Neural cell (in vitro differentiated cells): ENCODE results near the gene CIT. TPM values are rescaled to one million over a fixed set of nuclear protein-coding genes. Genes with fewer than 3 reads are reported as not detected.

Experiments used
- H2AFZ ChIP-seq: fragments of 200-600, 300-800 bp; sonication (generic), shearing (Covaris generic); 2 replicates; pipeline ENCODE4 v1.6.0; 2014; ENCODE audit warnings: low read depth, mild to moderate bottlenecking, antibody characterized with exemption, low read length, moderate library complexity
- H3F3A ChIP-seq: fragments of 200-600 bp; shearing (Covaris generic); 2 replicates; pipeline ENCODE4 v1.6.1; 2016; ENCODE audit warnings: mild to moderate bottlenecking, moderate library complexity, mixed read lengths, antibody characterized with exemption, low read length; ENCODE audit not compliant: insufficient read depth, poor library complexity, severe bottlenecking
- H3K27ac ChIP-seq: fragments of 200-600, 300-800 bp; sonication (generic), shearing (Covaris generic); 2 replicates; pipeline ENCODE4 v1.5.1; 2014; ENCODE audit warnings: mild to moderate bottlenecking, low read length, moderate library complexity
- H3K27me3 ChIP-seq: fragments of 300-800, 200-600 bp; sonication (generic), shearing (Covaris generic); 2 replicates; pipeline ENCODE4 v1.6.0; 2014; ENCODE audit warnings: mild to moderate bottlenecking, low read depth, low read length, moderate library complexity; ENCODE audit not compliant: insufficient read depth
- H3K36me3 ChIP-seq: fragments of 300-800, 200-600 bp; sonication (generic), shearing (Covaris generic); 2 replicates; pipeline ENCODE4 v1.5.1; 2014; ENCODE audit warnings: mild to moderate bottlenecking, antibody characterized with exemption, low read length, moderate library complexity; ENCODE audit not compliant: insufficient read depth
- H3K4me2 ChIP-seq: fragments of 300-800, 200-600 bp; sonication (generic), shearing (Covaris generic); 2 replicates; pipeline ENCODE4 v1.6.0; 2014; ENCODE audit warnings: mild to moderate bottlenecking, low read length
- H3K4me3 ChIP-seq: fragments of 300-800, 200-600 bp; sonication (generic), shearing (Covaris generic); 2 replicates; pipeline ENCODE4 v1.5.1; 2014; ENCODE audit warnings: mild to moderate bottlenecking, low read length, moderate library complexity
- H3K79me2 ChIP-seq: fragments of 200-600 bp; shearing (Covaris generic); replicated peaks from 2 replicates; pipeline ENCODE4 v1.6.0; 2014; ENCODE audit warnings: mild to moderate bottlenecking, low read length, moderate library complexity; ENCODE audit not compliant: insufficient read depth
- H3K9ac ChIP-seq: fragments of 300-800, 200-600 bp; sonication (generic), shearing (Covaris generic); 2 replicates; pipeline ENCODE4 v1.6.1; 2016; ENCODE audit warnings: mild to moderate bottlenecking, low read length, mixed read lengths
- H3K9me2 ChIP-seq: fragments of 200-600 bp; shearing (Covaris generic); 2 replicates; pipeline ENCODE4 v1.6.1; 2016; ENCODE audit warnings: mild to moderate bottlenecking, low read length, mixed read lengths; ENCODE audit not compliant: insufficient read depth
- H3K9me3 ChIP-seq: fragments of 200-600, 300-800 bp; sonication (generic), shearing (Covaris generic); 2 replicates; pipeline ENCODE4 v1.6.1; 2016; ENCODE audit warnings: mild to moderate bottlenecking, mixed run types, low read length, moderate library complexity, mixed read lengths
- H4K20me1 ChIP-seq: fragments of 200-600 bp; shearing (Covaris generic); 2 replicates; pipeline ENCODE4 v1.6.1; 2016; ENCODE audit warnings: mild to moderate bottlenecking, mixed run types; ENCODE audit not compliant: insufficient read depth
- EP300 ChIP-seq: fragments of 450-650 bp; conservative IDR thresholded peaks from 2 replicates; pipeline ENCODE4 v1.6.1; 2014; ENCODE audit warnings: antibody characterized with exemption, mild to moderate bottlenecking, moderate library complexity; ENCODE audit not compliant: poor library complexity, severe bottlenecking
- EZH2 ChIP-seq: fragments of 200-600, 300-800 bp; shearing (Covaris generic), sonication (generic); IDR thresholded peaks from 2 replicates; pipeline ENCODE4 v1.6.1; 2014; ENCODE audit warnings: antibody characterized with exemption, low read length, borderline replicate concordance, mild to moderate bottlenecking; ENCODE audit not compliant: insufficient read depth, poor library complexity, severe bottlenecking
- MXI1 ChIP-seq: fragments of 450-650 bp; conservative IDR thresholded peaks from 2 replicates; pipeline ENCODE4 v1.6.1; 2014; ENCODE audit warnings: antibody characterized with exemption, mild to moderate bottlenecking; ENCODE audit not compliant: poor library complexity, severe bottlenecking
- POLR2AphosphoS5 ChIP-seq: IDR thresholded peaks from 2 replicates; pipeline ENCODE4 v1.6.1; 2012
- RAD21 ChIP-seq: fragments of 450-650 bp; conservative IDR thresholded peaks from 2 replicates; pipeline ENCODE4 v1.6.1; 2014; ENCODE audit warnings: antibody characterized with exemption, mild to moderate bottlenecking, moderate library complexity
- REST ChIP-seq: IDR thresholded peaks from 2 replicates; pipeline ENCODE4 v1.6.1; 2012; ENCODE audit warnings: borderline replicate concordance
- SMC3 ChIP-seq: fragments of 450-650 bp; conservative IDR thresholded peaks from 2 replicates; pipeline ENCODE4 v1.6.1; 2014; ENCODE audit warnings: antibody characterized with exemption, mild to moderate bottlenecking, moderate library complexity; ENCODE audit not compliant: poor library complexity
- TAF1 ChIP-seq: IDR thresholded peaks from 2 replicates; pipeline ENCODE4 v1.6.1; 2012; ENCODE audit warnings: low read depth
- polyA minus RNA-seq: library from RNA; depleted of rRNA, polyadenylated mRNA; stranded (reverse); fragments of >200 nt; gene quantifications from 2 replicates; pipeline ENCODE4 v1.2.3, GENCODE V29; 2014
- polyA plus RNA-seq: library from polyadenylated mRNA; depleted of rRNA; stranded (reverse); fragments of >200 nt; gene quantifications from 2 replicates; pipeline ENCODE4 v1.2.3, GENCODE V29; 2014
- TF ChIP-seq, protein P1 (sequence below): fragments of 450-650 bp; IDR thresholded peaks from 2 replicates; pipeline ENCODE4 v1.5.1; 2014; ENCODE audit warnings: antibody characterized with exemption, mild to moderate bottlenecking, moderate library complexity; ENCODE audit not compliant: poor library complexity, severe bottlenecking

CIT gene, protein sequence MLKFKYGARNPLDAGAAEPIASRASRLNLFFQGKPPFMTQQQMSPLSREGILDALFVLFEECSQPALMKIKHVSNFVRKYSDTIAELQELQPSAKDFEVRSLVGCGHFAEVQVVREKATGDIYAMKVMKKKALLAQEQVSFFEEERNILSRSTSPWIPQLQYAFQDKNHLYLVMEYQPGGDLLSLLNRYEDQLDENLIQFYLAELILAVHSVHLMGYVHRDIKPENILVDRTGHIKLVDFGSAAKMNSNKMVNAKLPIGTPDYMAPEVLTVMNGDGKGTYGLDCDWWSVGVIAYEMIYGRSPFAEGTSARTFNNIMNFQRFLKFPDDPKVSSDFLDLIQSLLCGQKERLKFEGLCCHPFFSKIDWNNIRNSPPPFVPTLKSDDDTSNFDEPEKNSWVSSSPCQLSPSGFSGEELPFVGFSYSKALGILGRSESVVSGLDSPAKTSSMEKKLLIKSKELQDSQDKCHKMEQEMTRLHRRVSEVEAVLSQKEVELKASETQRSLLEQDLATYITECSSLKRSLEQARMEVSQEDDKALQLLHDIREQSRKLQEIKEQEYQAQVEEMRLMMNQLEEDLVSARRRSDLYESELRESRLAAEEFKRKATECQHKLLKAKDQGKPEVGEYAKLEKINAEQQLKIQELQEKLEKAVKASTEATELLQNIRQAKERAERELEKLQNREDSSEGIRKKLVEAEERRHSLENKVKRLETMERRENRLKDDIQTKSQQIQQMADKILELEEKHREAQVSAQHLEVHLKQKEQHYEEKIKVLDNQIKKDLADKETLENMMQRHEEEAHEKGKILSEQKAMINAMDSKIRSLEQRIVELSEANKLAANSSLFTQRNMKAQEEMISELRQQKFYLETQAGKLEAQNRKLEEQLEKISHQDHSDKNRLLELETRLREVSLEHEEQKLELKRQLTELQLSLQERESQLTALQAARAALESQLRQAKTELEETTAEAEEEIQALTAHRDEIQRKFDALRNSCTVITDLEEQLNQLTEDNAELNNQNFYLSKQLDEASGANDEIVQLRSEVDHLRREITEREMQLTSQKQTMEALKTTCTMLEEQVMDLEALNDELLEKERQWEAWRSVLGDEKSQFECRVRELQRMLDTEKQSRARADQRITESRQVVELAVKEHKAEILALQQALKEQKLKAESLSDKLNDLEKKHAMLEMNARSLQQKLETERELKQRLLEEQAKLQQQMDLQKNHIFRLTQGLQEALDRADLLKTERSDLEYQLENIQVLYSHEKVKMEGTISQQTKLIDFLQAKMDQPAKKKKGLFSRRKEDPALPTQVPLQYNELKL (N-terminal part only)
- polyA plus RNA-seq, result 3.3 and 12.4 TPM in 2 replicates
- 14.9 and 24.7 TPM in 2 replicates for polyA minus RNA-seq

- H4K20me1 ChIP-seq, result no peaks in the 10 kb centered on the region
- H3K27me3 ChIP-seq, result no peaks in the 10 kb centered on the region
- H3K27ac ChIP-seq, result no peak within 1 kb of the TSS
- H3F3A ChIP-seq, result no peaks in the 10 kb centered on the region
- H3K9me2 ChIP-seq, result no peaks in the 10 kb centered on the region
- no peaks in the 10 kb centered on the region for H3K36me3 ChIP-seq
- H3K79me2 ChIP-seq, result no peaks in the 10 kb centered on the region
- TF ChIP-seq EZH2, result no peak
- peak; percentile 98 for TF ChIP-seq MXI1
- TF ChIP-seq, protein P1, sequence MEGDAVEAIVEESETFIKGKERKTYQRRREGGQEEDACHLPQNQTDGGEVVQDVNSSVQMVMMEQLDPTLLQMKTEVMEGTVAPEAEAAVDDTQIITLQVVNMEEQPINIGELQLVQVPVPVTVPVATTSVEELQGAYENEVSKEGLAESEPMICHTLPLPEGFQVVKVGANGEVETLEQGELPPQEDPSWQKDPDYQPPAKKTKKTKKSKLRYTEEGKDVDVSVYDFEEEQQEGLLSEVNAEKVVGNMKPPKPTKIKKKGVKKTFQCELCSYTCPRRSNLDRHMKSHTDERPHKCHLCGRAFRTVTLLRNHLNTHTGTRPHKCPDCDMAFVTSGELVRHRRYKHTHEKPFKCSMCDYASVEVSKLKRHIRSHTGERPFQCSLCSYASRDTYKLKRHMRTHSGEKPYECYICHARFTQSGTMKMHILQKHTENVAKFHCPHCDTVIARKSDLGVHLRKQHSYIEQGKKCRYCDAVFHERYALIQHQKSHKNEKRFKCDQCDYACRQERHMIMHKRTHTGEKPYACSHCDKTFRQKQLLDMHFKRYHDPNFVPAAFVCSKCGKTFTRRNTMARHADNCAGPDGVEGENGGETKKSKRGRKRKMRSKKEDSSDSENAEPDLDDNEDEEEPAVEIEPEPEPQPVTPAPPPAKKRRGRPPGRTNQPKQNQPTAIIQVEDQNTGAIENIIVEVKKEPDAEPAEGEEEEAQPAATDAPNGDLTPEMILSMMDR, result no peak
- no peak for TF ChIP-seq TAF1
- no peak for TF ChIP-seq REST
- peak; percentile 52 for TF ChIP-seq POLR2AphosphoS5
- TF ChIP-seq RAD21, result peak; percentile 10
- TF ChIP-seq SMC3, result no peak
- no peak for TF ChIP-seq EP300
- H2AFZ ChIP-seq, result peak within 1 kb of the TSS; percentile 30
- H3K4me2 ChIP-seq, result peak within 1 kb of the TSS; percentile 79
- H3K4me3 ChIP-seq, result peak within 1 kb of the TSS; percentile 93
- no peak within 1 kb of the TSS for H3K9ac ChIP-seq
- no peaks in the 10 kb centered on the region for H3K9me3 ChIP-seq
Observed at GRCh38 chr12:119876761-119877638, at the start of gene CIT. Gene CIT (minus strand): TSS chr12:119877320. CDS start chr12:119876168, 1,152 bp downstream.
